ENCODE data around the gene PNLIPRP1.

Gene PNLIPRP1

GRCh38 chr10:116633216-116633600 lies 42.4 kb downstream of the PNLIPRP1 start:
- TF ChIP-seq ZNF8 (CRISPR knock-in tag; IDR thresholded peaks at IDR 0.05) (no peak), TCF4 (CRISPR knock-in tag; IDR thresholded peaks at IDR 0.05; ENCODE audit: borderline replicate concordance) (no peak), RARB (CRISPR knock-in tag; IDR thresholded peaks at IDR 0.05) (no peak), BACH2 (CRISPR knock-in tag; IDR thresholded peaks at IDR 0.05; ENCODE audit: borderline replicate concordance) (no peak), CREB5 (CRISPR knock-in tag; IDR thresholded peaks at IDR 0.05; ENCODE audit: low read depth) (no peak), ZC3H10 (CRISPR knock-in tag; IDR thresholded peaks at IDR 0.05) (no peak)

GRCh38 chr10:116634126-116634975 lies 43.6 kb downstream of the PNLIPRP1 start:
- no peak for TF ChIP-seq ZNF565 (CRISPR knock-in tag; conservative IDR thresholded peaks at IDR 0.05; ENCODE audit: low read depth)
- TF ChIP-seq PPARA (CRISPR knock-in tag; IDR thresholded peaks at IDR 0.05; ENCODE audit: borderline replicate concordance): no peak
- no peak for TF ChIP-seq ZFP30 (CRISPR knock-in tag; IDR thresholded peaks at IDR 0.05)

More at GRCh38 chr10:116633216-116633600, 42.4 kb downstream of the PNLIPRP1 start:
- no peak for ATAC-seq

GRCh38 chr10:116636385-116636784 lies 45.6 kb downstream of the PNLIPRP1 start:
- no peak for ATAC-seq
- TF ChIP-seq TOX (CRISPR knock-in tag; IDR thresholded peaks at IDR 0.05; ENCODE audit: borderline replicate concordance): no peak
- TF ChIP-seq TSHZ2 (CRISPR knock-in tag; IDR thresholded peaks at IDR 0.05): no peak
- TF ChIP-seq OSR1 (CRISPR knock-in tag; IDR thresholded peaks at IDR 0.05): no peak
- TF ChIP-seq SNAI2 (CRISPR knock-in tag; IDR thresholded peaks at IDR 0.05): no peak
- TF ChIP-seq ZFP3 (CRISPR knock-in tag; IDR thresholded peaks at IDR 0.05): no peak
- no peak for TF ChIP-seq POU6F1 (CRISPR knock-in tag; IDR thresholded peaks at IDR 0.05; ENCODE audit: borderline replicate concordance, low read depth)
- no peak for TF ChIP-seq PATZ1 (CRISPR knock-in tag; IDR thresholded peaks at IDR 0.05; ENCODE audit: borderline replicate concordance)
- no peak for TF ChIP-seq ZC3H10 (CRISPR knock-in tag; IDR thresholded peaks at IDR 0.05)
- no peak for TF ChIP-seq ZNF8 (CRISPR knock-in tag; IDR thresholded peaks at IDR 0.05)
- TF ChIP-seq ZFP30 (CRISPR knock-in tag; IDR thresholded peaks at IDR 0.05): no peak
- no peak for TF ChIP-seq ESRRG (CRISPR knock-in tag; IDR thresholded peaks at IDR 0.05)
- no peak for TF ChIP-seq BACH2 (CRISPR knock-in tag; IDR thresholded peaks at IDR 0.05; ENCODE audit: borderline replicate concordance)
- TF ChIP-seq ISL1 (CRISPR knock-in tag; IDR thresholded peaks at IDR 0.05): no peak
- no peak for TF ChIP-seq CSRNP3 (CRISPR knock-in tag; IDR thresholded peaks at IDR 0.05)
- TF ChIP-seq TCF4 (CRISPR knock-in tag; IDR thresholded peaks at IDR 0.05; ENCODE audit: borderline replicate concordance): no peak
- TF ChIP-seq GLIS3 (CRISPR knock-in tag; IDR thresholded peaks at IDR 0.05): no peak
- no peak for TF ChIP-seq ZNF565 (CRISPR knock-in tag; conservative IDR thresholded peaks at IDR 0.05; ENCODE audit: low read depth)
- TF ChIP-seq RARB (CRISPR knock-in tag; IDR thresholded peaks at IDR 0.05): no peak
- no peak for TF ChIP-seq ZNF70 (CRISPR knock-in tag; IDR thresholded peaks at IDR 0.05)
- TF ChIP-seq ARNTL (CRISPR knock-in tag; IDR thresholded peaks at IDR 0.05; ENCODE audit: borderline replicate concordance, low read depth): no peak

More at GRCh38 chr10:116634126-116634975, 43.6 kb downstream of the PNLIPRP1 start:
- ATAC-seq: no peak

Data from SK-N-SH treated with all-trans-retinoic acid at 6 μM for 48 hours (cell line).